A549 (cell line): Measurements from ENCODE around the gene EXOSC7.

Source experiments
- E2F6 ChIP-seq: IDR thresholded peaks from 2 replicates; pipeline ENCODE4 v1.6.1; 2012; ENCODE audit warnings: low read depth, borderline replicate concordance
- EP300 ChIP-seq, 2 experiments: fragments of >200 bp; sonication (Bioruptor Twin); formaldehyde crosslinking; IDR thresholded peaks; 2 replicates in 1 of 2; 3 replicates in 1 of 2; pipeline ENCODE4 v1.6.1; 2016 to 2017
- HMGXB4 ChIP-seq: fragments of 250-450 bp; sonication (Bioruptor Pico); IDR thresholded peaks from 2 replicates; pipeline ENCODE4 v1.5.0; 2021; ENCODE audit warnings: mild to moderate bottlenecking, moderate library complexity, borderline replicate concordance
- NR3C1 ChIP-seq: fragments of >200 bp; sonication (Bioruptor Twin); formaldehyde crosslinking; IDR thresholded peaks from 3 replicates; pipeline ENCODE4 v1.6.1; 2017
- RARB ChIP-seq: fragments of 250-450 bp; sonication (Bioruptor Pico); IDR thresholded peaks from 2 replicates; pipeline ENCODE4 v1.8.0; 2021; ENCODE audit warnings: mild to moderate bottlenecking, moderate library complexity
- RCOR1 ChIP-seq: fragments of 150-350 bp; IDR thresholded peaks from 2 replicates; pipeline ENCODE4 v1.6.1; 2014; ENCODE audit warnings: antibody characterized with exemption, low read length, low read depth
- TP53 ChIP-seq: fragments of 250-450 bp; sonication (Bioruptor Pico); IDR thresholded peaks from 2 replicates; pipeline ENCODE4 v1.5.0; 2021; ENCODE audit warnings: mild to moderate bottlenecking, moderate library complexity
- TF ChIP-seq, protein P1 (sequence below): fragments of >200 bp; sonication (Bioruptor Twin); formaldehyde crosslinking; IDR thresholded peaks from 3 replicates; pipeline ENCODE4 v1.5.1; 2016

- TF ChIP-seq RARB (no peak), EP300 (IDR thresholded peaks at IDR 0.05) (no peak; a peak in 1 of 5 replicates), E2F6 (no peak), RCOR1 (no peak), HMGXB4 (no peak), NR3C1 (no peak), TP53 (CRISPR knock-in tag) (no peak)
- TF ChIP-seq, protein P1, sequence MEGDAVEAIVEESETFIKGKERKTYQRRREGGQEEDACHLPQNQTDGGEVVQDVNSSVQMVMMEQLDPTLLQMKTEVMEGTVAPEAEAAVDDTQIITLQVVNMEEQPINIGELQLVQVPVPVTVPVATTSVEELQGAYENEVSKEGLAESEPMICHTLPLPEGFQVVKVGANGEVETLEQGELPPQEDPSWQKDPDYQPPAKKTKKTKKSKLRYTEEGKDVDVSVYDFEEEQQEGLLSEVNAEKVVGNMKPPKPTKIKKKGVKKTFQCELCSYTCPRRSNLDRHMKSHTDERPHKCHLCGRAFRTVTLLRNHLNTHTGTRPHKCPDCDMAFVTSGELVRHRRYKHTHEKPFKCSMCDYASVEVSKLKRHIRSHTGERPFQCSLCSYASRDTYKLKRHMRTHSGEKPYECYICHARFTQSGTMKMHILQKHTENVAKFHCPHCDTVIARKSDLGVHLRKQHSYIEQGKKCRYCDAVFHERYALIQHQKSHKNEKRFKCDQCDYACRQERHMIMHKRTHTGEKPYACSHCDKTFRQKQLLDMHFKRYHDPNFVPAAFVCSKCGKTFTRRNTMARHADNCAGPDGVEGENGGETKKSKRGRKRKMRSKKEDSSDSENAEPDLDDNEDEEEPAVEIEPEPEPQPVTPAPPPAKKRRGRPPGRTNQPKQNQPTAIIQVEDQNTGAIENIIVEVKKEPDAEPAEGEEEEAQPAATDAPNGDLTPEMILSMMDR: no peak
These were observed 79.0 kb downstream of the EXOSC7 start for GRCh38 chr3:45055032-45055410.
